ENCODE data around the gene SF1. TPM values are rescaled to one million over a fixed set of nuclear protein-coding genes. Genes with fewer than 3 reads are reported as not detected.
A peak's percentile ranks its signal among the peaks of the same experiment; 100 is the strongest.

SF1 gene
- total RNA-seq, 1 donor from 2014 or later = 415 TPM

- peaks cover 4% of the 10 kb centered on the region for H3K4me1 Mint-ChIP-seq (ENCODE audit: low read depth, unreplicated experiment)
- peak overlapping the region; percentile 71 for H3K4me3 Mint-ChIP-seq (ENCODE audit: unreplicated experiment)
- H3K9me3 Mint-ChIP-seq (ENCODE audit: unreplicated experiment) = peaks cover 6% of the 10 kb centered on the region
- TF ChIP-seq, protein P1, sequence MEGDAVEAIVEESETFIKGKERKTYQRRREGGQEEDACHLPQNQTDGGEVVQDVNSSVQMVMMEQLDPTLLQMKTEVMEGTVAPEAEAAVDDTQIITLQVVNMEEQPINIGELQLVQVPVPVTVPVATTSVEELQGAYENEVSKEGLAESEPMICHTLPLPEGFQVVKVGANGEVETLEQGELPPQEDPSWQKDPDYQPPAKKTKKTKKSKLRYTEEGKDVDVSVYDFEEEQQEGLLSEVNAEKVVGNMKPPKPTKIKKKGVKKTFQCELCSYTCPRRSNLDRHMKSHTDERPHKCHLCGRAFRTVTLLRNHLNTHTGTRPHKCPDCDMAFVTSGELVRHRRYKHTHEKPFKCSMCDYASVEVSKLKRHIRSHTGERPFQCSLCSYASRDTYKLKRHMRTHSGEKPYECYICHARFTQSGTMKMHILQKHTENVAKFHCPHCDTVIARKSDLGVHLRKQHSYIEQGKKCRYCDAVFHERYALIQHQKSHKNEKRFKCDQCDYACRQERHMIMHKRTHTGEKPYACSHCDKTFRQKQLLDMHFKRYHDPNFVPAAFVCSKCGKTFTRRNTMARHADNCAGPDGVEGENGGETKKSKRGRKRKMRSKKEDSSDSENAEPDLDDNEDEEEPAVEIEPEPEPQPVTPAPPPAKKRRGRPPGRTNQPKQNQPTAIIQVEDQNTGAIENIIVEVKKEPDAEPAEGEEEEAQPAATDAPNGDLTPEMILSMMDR (IDR thresholded peaks at IDR 0.05; ENCODE audit: partially characterized antibody, unreplicated experiment) = no peak
- H3K27ac Mint-ChIP-seq (ENCODE audit: unreplicated experiment) = no peak overlapping the region
- DNase-seq = no peak
- H3K36me3 Mint-ChIP-seq (ENCODE audit: unreplicated experiment) = no peaks in the 10 kb centered on the region
- peaks cover 29% of the 10 kb centered on the region for H3K27me3 Mint-ChIP-seq (ENCODE audit: unreplicated experiment)
These were observed 33.7 kb downstream of the SF1 start for GRCh38 chr11:64744544-64745188.

- Mint-ChIP-seq H3K9me3 (ENCODE audit: unreplicated experiment) (peaks cover 6% of the 10 kb centered on the region), H3K27me3 (ENCODE audit: unreplicated experiment) (peaks cover 29% of the 10 kb centered on the region), H3K27ac (ENCODE audit: unreplicated experiment) (peak within 1 kb of the TSS; percentile 64), H3K4me1 (ENCODE audit: low read depth, unreplicated experiment) (peaks cover 4% of the 10 kb centered on the region), H3K4me3 (ENCODE audit: unreplicated experiment) (peak within 1 kb of the TSS; percentile 71), H3K36me3 (ENCODE audit: unreplicated experiment) (no peaks in the 10 kb centered on the region)
- DNase-seq = peak; percentile 80
- TF ChIP-seq, protein P1 (IDR thresholded peaks at IDR 0.05; ENCODE audit: partially characterized antibody, unreplicated experiment) = no peak
These were observed 34.5 kb downstream of the SF1 start, which contains the start of gene RASGRP2 for GRCh38 chr11:64743591-64744543. Gene RASGRP2, minus strand, starts transcription at chr11:64744142. Its CDS starts 1,276 bp downstream, at chr11:64742866.

DNA sequence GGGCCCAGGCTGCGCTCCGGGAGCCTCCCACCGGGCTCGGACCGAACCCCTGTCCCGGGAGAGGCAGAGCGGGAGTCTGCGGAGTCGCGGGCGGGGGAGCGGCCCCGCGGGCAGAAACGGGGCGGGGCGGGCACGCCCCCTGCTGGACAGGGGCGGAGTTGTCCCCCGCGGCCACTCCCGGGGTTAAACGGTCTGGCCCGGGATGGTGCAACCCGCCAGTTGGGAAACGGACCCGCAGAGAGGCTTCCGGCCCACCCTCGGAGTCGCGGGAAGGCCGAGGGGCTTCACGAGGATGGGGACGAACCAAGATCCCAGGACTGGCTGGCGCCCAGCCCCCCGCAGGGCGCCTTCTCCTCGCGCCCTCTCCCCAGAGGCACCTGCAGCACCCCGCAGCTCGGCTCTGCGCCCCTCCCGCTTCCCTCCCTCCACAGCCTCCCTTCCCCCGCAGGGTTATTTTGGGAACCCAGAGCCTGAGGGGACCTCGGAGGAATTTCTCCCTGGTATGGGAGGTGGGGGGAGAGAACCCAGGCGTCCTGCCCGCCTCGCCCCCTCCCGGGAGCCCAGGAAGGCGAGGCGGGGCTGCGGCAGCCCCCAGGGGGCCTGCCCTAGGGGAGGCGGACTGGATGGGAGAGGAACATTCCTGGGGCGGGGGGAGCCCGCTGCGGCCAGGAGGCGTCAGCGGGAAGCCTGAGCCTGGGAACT, 35.3 kb downstream of the SF1 start:
- no peaks in the 10 kb centered on the region for H3K36me3 Mint-ChIP-seq (ENCODE audit: unreplicated experiment)
- TF ChIP-seq, protein P1 (IDR thresholded peaks at IDR 0.05; ENCODE audit: partially characterized antibody, unreplicated experiment) = peak; percentile 94
- peaks cover 27% of the 10 kb centered on the region for H3K27me3 Mint-ChIP-seq (ENCODE audit: unreplicated experiment)
- no peak overlapping the region for H3K4me3 Mint-ChIP-seq (ENCODE audit: unreplicated experiment)
- peaks cover 4% of the 10 kb centered on the region for H3K4me1 Mint-ChIP-seq (ENCODE audit: low read depth, unreplicated experiment)
- DNase-seq = peak; percentile 78
- peaks cover 5% of the 10 kb centered on the region for H3K9me3 Mint-ChIP-seq (ENCODE audit: unreplicated experiment)
- H3K27ac Mint-ChIP-seq (ENCODE audit: unreplicated experiment) = no peak overlapping the region

GRCh38 chr11:64742087-64742888, 36.1 kb downstream of the SF1 start:
- TF ChIP-seq, protein P1 (IDR thresholded peaks at IDR 0.05; ENCODE audit: partially characterized antibody, unreplicated experiment) = no peak
- Mint-ChIP-seq H3K27me3 (ENCODE audit: unreplicated experiment) (peaks cover 27% of the 10 kb centered on the region), H3K36me3 (ENCODE audit: unreplicated experiment) (no peaks in the 10 kb centered on the region), H3K27ac (ENCODE audit: unreplicated experiment) (no peak overlapping the region), H3K4me3 (ENCODE audit: unreplicated experiment) (no peak overlapping the region), H3K4me1 (ENCODE audit: low read depth, unreplicated experiment) (peaks cover 4% of the 10 kb centered on the region), H3K9me3 (ENCODE audit: unreplicated experiment) (peaks cover 5% of the 10 kb centered on the region)
- no peak for DNase-seq
